NCI-H510A treated with DMSO at 0.1 percent for 48 hours (cell line): Measurements from ENCODE around the gene PALLD.

Source experiments
- DNase-seq: peaks from one replicate; lab custom pipeline; 2025; lab: John Stamatoyannopoulos, UW

Gene PALLD

GRCh38 chr4:168623011-168623410 lies 126.2 kb downstream of the PALLD start:
- no peak for DNase-seq

GRCh38 chr4:168623484-168623883 lies 126.6 kb downstream of the PALLD start:
- no peak for DNase-seq

GRCh38 chr4:168628251-168628650 lies 131.4 kb downstream of the PALLD start:
- DNase-seq = no peak

- DNase-seq = no peak
These were observed 132.7 kb downstream of the PALLD start for GRCh38 chr4:168629566-168629965.

GRCh38 chr4:168630445-168631187 lies 133.8 kb downstream of the PALLD start:
- no peak for DNase-seq

- DNase-seq = peak; percentile 39
These were observed 134.7 kb downstream of the PALLD start for GRCh38 chr4:168631241-168632162.

GRCh38 chr4:168632301-168632725 lies 135.5 kb downstream of the PALLD start:
- DNase-seq = no peak

GRCh38 chr4:168633064-168633463 lies 136.2 kb downstream of the PALLD start:
- DNase-seq = no peak

GRCh38 chr4:168633496-168633895 lies 136.6 kb downstream of the PALLD start:
- no peak for DNase-seq

- no peak for DNase-seq
These were observed 137.5 kb downstream of the PALLD start for GRCh38 chr4:168634276-168634802.

GRCh38 chr4:168636040-168636439 lies 139.2 kb downstream of the PALLD start:
- DNase-seq = no peak

- no peak for DNase-seq
These were observed 139.8 kb downstream of the PALLD start for GRCh38 chr4:168636506-168637196.

- no peak for DNase-seq
These were observed 141.3 kb downstream of the PALLD start for GRCh38 chr4:168637872-168638756.

- no peak for DNase-seq
These were observed 143.1 kb downstream of the PALLD start for GRCh38 chr4:168639914-168640313.

GRCh38 chr4:168641811-168642140 lies 144.9 kb downstream of the PALLD start:
- no peak for DNase-seq

GRCh38 chr4:168642591-168642990 lies 145.7 kb downstream of the PALLD start:
- no peak for DNase-seq

- DNase-seq = no peak
These were observed 146.4 kb downstream of the PALLD start for GRCh38 chr4:168643111-168643795.

- no peak for DNase-seq
These were observed 146.9 kb downstream of the PALLD start for GRCh38 chr4:168643796-168644159.

GRCh38 chr4:168646001-168646768 lies 149.3 kb downstream of the PALLD start:
- DNase-seq = no peak
